ENCODE results near the gene C4orf50. TPM values are rescaled to one million over a fixed set of nuclear protein-coding genes. Genes with fewer than 3 reads are reported as not detected.

Gene C4orf50
- total RNA-seq, 1 donor from 2014 or later = not detected

- H3K36me3 Mint-ChIP-seq (ENCODE audit: low read depth) = no peaks in the 10 kb centered on the region
- H3K27ac Mint-ChIP-seq (ENCODE audit: unreplicated experiment) = no peak overlapping the region
- no peaks in the 10 kb centered on the region for H3K4me1 Mint-ChIP-seq (ENCODE audit: low read depth)
- DNase-seq (ENCODE audit: low spot score) = no peak
- no peak for TF ChIP-seq CTCF (IDR thresholded peaks at IDR 0.05)
- H3K27me3 Mint-ChIP-seq (ENCODE audit: low read depth) = peaks cover 32% of the 10 kb centered on the region
- no peak overlapping the region for H3K4me3 Mint-ChIP-seq (ENCODE audit: unreplicated experiment)
- no peaks in the 10 kb centered on the region for H3K9me3 Mint-ChIP-seq (ENCODE audit: low read depth)
Measured at GRCh38 chr4:6049985-6050384, 31.8 kb upstream of the C4orf50 start.

GRCh38 chr4:6049278-6049677 is 31.0 kb upstream of the C4orf50 start:
- no peak overlapping the region for H3K27ac Mint-ChIP-seq (ENCODE audit: unreplicated experiment)
- H3K27me3 Mint-ChIP-seq (ENCODE audit: low read depth) = peaks cover 36% of the 10 kb centered on the region
- H3K9me3 Mint-ChIP-seq (ENCODE audit: low read depth) = no peaks in the 10 kb centered on the region
- H3K36me3 Mint-ChIP-seq (ENCODE audit: low read depth) = no peaks in the 10 kb centered on the region
- H3K4me3 Mint-ChIP-seq (ENCODE audit: unreplicated experiment) = no peak overlapping the region
- no peak for DNase-seq (ENCODE audit: low spot score)
- TF ChIP-seq CTCF (IDR thresholded peaks at IDR 0.05) = no peak
- H3K4me1 Mint-ChIP-seq (ENCODE audit: low read depth) = no peaks in the 10 kb centered on the region

- Mint-ChIP-seq H3K9me3 (ENCODE audit: low read depth) (no peaks in the 10 kb centered on the region), H3K36me3 (ENCODE audit: low read depth) (no peaks in the 10 kb centered on the region)
Measured at GRCh38 chr4:6048537-6048936, 30.3 kb upstream of the C4orf50 start.

GRCh38 chr4:6047130-6047673 is 29.0 kb upstream of the C4orf50 start:
- no peak for TF ChIP-seq CTCF (IDR thresholded peaks at IDR 0.05)
- Mint-ChIP-seq H3K27me3 (ENCODE audit: low read depth) (peaks cover 44% of the 10 kb centered on the region), H3K36me3 (ENCODE audit: low read depth) (no peaks in the 10 kb centered on the region), H3K4me1 (ENCODE audit: low read depth) (no peaks in the 10 kb centered on the region), H3K27ac (ENCODE audit: unreplicated experiment) (no peak overlapping the region), H3K9me3 (ENCODE audit: low read depth) (no peaks in the 10 kb centered on the region), H3K4me3 (ENCODE audit: unreplicated experiment) (no peak overlapping the region)
- DNase-seq (ENCODE audit: low spot score) = no peak

More at GRCh38 chr4:6048537-6048936, 30.3 kb upstream of the C4orf50 start:
- TF ChIP-seq CTCF (IDR thresholded peaks at IDR 0.05) = no peak
- no peaks in the 10 kb centered on the region for H3K4me1 Mint-ChIP-seq (ENCODE audit: low read depth)
- no peak for DNase-seq (ENCODE audit: low spot score)
- no peak overlapping the region for H3K4me3 Mint-ChIP-seq (ENCODE audit: unreplicated experiment)
- peaks cover 38% of the 10 kb centered on the region for H3K27me3 Mint-ChIP-seq (ENCODE audit: low read depth)
- H3K27ac Mint-ChIP-seq (ENCODE audit: unreplicated experiment) = no peak overlapping the region

- H3K9me3 Mint-ChIP-seq (ENCODE audit: low read depth) = no peaks in the 10 kb centered on the region
- no peak overlapping the region for H3K27ac Mint-ChIP-seq (ENCODE audit: unreplicated experiment)
Measured at GRCh38 chr4:6046526-6047129, 28.4 kb upstream of the C4orf50 start.

More at GRCh38 chr4:6046526-6047129, 28.4 kb upstream of the C4orf50 start:
- no peaks in the 10 kb centered on the region for H3K4me1 Mint-ChIP-seq (ENCODE audit: low read depth)
- H3K36me3 Mint-ChIP-seq (ENCODE audit: low read depth) = no peaks in the 10 kb centered on the region
- peaks cover 47% of the 10 kb centered on the region for H3K27me3 Mint-ChIP-seq (ENCODE audit: low read depth)
- DNase-seq (ENCODE audit: low spot score) = no peak
- H3K4me3 Mint-ChIP-seq (ENCODE audit: unreplicated experiment) = no peak overlapping the region
- no peak for TF ChIP-seq CTCF (IDR thresholded peaks at IDR 0.05)

All from chondrocyte (in vitro differentiated cells).